IgD-negative memory B cell (primary cell): ENCODE results near the gene DNAI4. TPM values are rescaled to one million over a fixed set of nuclear protein-coding genes. Genes with fewer than 3 reads are reported as not detected.

Experiments used
- H3K27ac Mint-ChIP-seq, 3 donors: one replicate each; pipeline ENCODE4 v1.8.0; 2020 to 2022; ENCODE audit warnings: mild to moderate bottlenecking in 3 of 3, mixed read lengths in 3 of 3, moderate library complexity in 1 of 3
- H3K27me3 Mint-ChIP-seq: one replicate; pipeline ENCODE4 v1.8.0; 2021; ENCODE audit warnings: mixed read lengths
- H3K36me3 Mint-ChIP-seq: one replicate; pipeline ENCODE4 v1.8.0; 2020; ENCODE audit warnings: mild to moderate bottlenecking, mixed read lengths
- H3K4me1 Mint-ChIP-seq, 3 donors: one replicate each; pipeline ENCODE4 v1.8.0; 2020 to 2022; ENCODE audit warnings: mixed read lengths in 3 of 3, mild to moderate bottlenecking in 1 of 3
- H3K4me3 Mint-ChIP-seq, 4 donors: one replicate each; pipeline ENCODE4 v1.8.0; 2020 to 2022; ENCODE audit warnings: mild to moderate bottlenecking in 4 of 4, mixed read lengths in 4 of 4, moderate library complexity in 3 of 4
- H3K9me3 Mint-ChIP-seq, 3 donors: one replicate each; pipeline ENCODE4 v1.8.0; 2020 to 2021; ENCODE audit warnings: mixed read lengths in 3 of 3, mild to moderate bottlenecking in 1 of 3
- polyA plus RNA-seq: library from polyadenylated mRNA; unstranded; fragments of 300-500 nt; fragmentation: Illumina TruSeq; gene quantifications from one replicate; pipeline ENCODE4 v1.2.3, GENCODE V29; 2021

Gene DNAI4
- polyA plus RNA-seq, 1 donor from 2014 or later: 0.48 TPM

DNA sequence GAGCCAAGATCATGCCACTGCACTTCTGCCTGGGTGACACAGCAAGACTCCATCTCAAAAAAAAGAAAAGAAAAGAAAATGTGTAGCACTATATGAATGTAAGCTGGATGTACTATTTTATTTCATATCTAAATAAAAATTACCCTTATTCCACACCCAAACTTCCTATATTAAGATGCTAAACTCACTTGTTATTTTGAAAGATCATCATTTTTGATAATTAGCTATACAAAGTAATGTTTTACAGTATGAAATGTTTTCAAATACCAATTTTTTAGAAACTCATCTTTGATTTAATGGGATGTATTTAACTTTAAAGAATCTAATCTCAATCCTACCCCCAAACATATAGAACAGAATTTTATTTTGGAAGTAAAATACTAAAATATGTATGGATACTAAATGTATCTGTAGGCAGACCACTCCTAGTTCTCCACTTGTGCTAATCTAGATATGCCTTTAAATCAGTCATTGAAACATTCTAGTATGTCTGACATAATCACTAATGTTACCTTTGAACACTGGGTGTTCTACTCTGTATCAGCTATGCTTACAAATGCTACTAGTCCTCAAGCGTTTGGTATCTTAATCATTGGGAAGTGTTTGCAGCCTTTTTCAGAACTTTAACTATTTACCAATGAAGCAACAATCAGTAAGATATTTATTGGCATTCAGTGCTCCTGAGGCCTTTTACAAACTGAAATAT lies 13.0 kb upstream of the DNAI4 start:
- Mint-ChIP-seq H3K27ac (no peak overlapping the region), H3K27me3 (no peaks in the 10 kb centered on the region), H3K4me3 (peak overlapping the region in 1 of 4 donors; percentile 65), H3K4me1 (peaks cover 44 to 48% (median 46%) of the 10 kb centered on the region in 3 donors), H3K9me3 (no peaks in the 10 kb centered on the region), H3K36me3 (peaks cover 3% of the 10 kb centered on the region)

DNA sequence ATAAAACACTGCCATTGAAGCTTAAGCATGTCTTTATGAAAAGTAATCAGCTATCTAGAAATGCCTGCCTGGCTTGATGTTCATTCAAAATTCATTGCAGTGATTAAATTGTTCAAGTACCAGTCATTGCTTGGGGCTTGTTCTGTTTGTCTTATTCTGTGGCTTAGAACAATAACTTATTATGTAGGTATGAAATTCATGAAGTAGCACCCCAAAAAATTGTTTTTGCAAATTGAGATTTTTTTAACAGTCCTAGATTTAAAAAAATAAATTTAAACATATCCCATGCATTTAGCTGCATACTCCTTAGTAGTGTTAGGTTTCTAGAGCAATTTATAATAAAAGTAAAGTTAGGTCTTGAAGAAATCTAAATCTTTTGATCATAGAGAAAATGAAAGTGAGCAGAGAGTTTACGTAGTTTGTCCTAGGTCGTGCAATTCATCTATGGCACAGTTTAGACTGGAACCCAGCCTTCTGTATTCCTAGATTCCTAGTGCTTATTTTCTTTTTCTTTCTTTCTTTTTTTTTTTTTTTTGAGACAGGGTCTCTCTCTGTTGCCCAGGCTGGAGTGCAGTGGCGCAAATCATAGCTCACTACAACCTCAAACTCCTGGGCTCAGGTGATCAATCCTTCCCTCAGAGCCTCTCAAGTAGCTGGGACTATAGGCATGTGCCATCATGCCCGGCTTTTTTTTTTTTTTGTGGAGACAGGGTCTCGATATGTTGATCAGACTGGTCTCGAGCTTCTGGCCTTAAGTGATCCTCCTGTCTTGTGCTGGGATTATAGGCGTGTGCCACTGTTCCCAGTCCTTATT lies 9.4 kb upstream of the DNAI4 start:
- H3K36me3 Mint-ChIP-seq: no peaks in the 10 kb centered on the region
- no peaks in the 10 kb centered on the region for H3K27me3 Mint-ChIP-seq
- H3K27ac Mint-ChIP-seq: peak overlapping the region in 2 of 3 donors; percentile 45 to 47
- peak overlapping the region in 3 of 4 donors; percentile 58 to 81 (median 67) for H3K4me3 Mint-ChIP-seq
- H3K9me3 Mint-ChIP-seq: no peaks in the 10 kb centered on the region
- H3K4me1 Mint-ChIP-seq: peaks cover 41 to 61% (median 58%) of the 10 kb centered on the region in 3 donors

DNA sequence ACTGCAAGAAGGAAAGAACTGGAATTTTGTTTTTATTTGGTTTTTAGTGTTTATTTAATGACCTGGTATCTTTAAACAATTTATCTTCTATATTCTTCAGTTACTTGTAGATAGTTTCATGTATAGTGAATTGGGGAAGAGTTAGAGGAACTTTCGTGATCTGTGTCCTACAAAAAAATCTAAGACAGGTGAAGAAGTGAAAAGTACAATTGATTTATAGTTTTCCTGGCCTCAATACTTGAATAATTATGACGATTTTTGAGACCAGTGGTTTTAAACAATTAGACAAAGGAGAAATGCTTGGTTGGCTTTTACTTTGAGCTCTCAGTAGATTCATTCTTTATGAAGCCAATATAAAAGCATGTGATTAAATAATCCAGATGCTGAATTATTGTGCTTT lies 7.6 kb upstream of the DNAI4 start:
- no peaks in the 10 kb centered on the region for H3K36me3 Mint-ChIP-seq
- H3K4me1 Mint-ChIP-seq: peaks cover 29 to 57% (median 50%) of the 10 kb centered on the region in 3 donors
- peak overlapping the region; percentile 9 to 64 (median 44) for H3K4me3 Mint-ChIP-seq
- no peaks in the 10 kb centered on the region for H3K9me3 Mint-ChIP-seq
- H3K27ac Mint-ChIP-seq: peak overlapping the region in 1 of 3 donors; percentile 1
- no peaks in the 10 kb centered on the region for H3K27me3 Mint-ChIP-seq

DNA sequence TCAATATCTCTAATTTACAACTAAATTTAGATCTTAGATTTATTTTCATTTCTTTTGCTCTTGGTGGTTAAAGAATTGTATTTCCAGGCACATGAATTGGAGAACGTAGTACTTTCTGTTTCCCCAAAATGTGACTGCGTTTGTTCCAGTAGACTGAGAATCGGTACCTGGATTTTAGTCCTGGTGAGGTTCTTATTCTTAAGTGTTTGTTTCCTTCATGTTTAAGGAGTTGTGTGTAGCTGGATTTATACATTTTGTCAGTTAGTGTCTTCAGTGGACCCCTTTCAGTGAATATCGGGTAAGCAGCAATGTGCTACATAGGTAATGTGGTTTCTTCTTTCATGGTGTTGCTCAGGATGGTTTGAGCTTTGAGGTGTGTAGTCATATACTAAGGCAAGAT lies 6.9 kb upstream of the DNAI4 start:
- Mint-ChIP-seq H3K36me3 (peaks cover 2% of the 10 kb centered on the region), H3K27me3 (no peaks in the 10 kb centered on the region), H3K9me3 (no peaks in the 10 kb centered on the region), H3K27ac (peak overlapping the region; percentile 69 to 98 (median 93)), H3K4me1 (peaks cover 30 to 57% (median 50%) of the 10 kb centered on the region in 3 donors), H3K4me3 (peak overlapping the region; percentile 90 to 99 (median 94))

DNA sequence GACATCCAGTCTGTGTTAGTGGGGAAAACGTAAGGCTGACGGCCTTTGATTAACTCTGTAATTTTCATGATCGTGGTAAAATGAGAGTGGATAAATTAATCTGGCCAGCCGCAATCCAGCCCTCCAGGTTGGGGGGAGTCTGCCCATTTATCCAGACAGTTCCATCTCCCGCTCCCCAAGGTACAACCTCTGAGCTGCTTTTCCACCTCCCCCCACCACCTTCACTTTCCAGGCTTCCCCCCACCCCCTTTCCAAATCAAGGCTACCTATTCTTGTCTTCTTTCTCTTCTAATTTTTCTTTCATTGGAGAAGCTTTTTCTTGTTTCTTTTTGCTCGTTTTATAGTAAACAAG lies 6.1 kb upstream of the DNAI4 start:
- Mint-ChIP-seq H3K27me3 (no peaks in the 10 kb centered on the region), H3K36me3 (peaks cover 2% of the 10 kb centered on the region), H3K27ac (peak overlapping the region; percentile 93 to 98 (median 94)), H3K4me1 (peaks cover 35 to 64% (median 53%) of the 10 kb centered on the region in 3 donors), H3K4me3 (peak overlapping the region; percentile 90 to 99 (median 94)), H3K9me3 (no peaks in the 10 kb centered on the region)

DNA sequence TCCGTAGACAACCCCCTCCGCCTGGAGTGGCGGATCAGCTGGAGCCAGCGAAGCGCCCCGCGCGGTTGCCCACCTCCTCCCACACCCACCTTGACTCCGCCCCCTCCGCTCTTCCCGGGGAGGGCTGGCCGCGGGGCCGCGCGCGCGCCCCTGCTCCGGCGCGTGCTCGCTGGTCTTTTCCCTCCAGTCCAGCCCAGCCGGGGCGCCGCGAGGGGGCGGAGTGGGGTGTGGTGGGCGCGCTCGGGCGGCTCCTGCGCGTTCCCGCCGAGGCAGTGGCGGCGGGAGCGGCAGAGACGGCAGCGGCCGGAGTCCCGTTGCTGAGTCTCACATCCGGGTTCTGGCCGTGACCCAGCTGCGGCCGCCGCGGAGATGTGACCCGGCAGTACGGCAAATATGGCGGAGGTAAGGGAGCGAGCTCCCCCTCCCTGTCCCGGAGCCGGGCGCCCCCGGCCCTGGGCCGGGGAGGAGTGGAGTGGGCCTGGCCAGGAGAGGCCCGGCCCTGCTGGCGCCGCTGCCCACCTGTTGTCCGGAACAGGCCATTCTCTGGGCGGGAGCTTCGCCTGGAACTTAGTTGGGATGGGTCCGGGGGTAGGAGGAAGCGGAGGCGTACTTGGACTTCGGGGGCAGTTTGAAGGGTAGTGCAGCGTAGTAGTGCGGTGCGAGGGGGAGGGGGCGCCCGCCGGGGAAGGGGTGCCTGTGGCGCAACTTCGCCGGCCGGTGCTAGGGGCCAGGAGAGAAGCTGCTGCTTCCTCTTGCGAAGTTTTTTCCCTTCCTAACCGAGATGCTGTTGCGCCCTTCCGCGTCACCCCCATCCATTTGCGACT lies 5.6 kb upstream of the DNAI4 start:
- Mint-ChIP-seq H3K4me1 (peaks cover 30 to 63% (median 52%) of the 10 kb centered on the region in 3 donors), H3K27me3 (no peaks in the 10 kb centered on the region), H3K36me3 (peaks cover 2% of the 10 kb centered on the region), H3K4me3 (peak overlapping the region; percentile 90 to 99 (median 94)), H3K9me3 (no peaks in the 10 kb centered on the region), H3K27ac (peak overlapping the region; percentile 93 to 98 (median 94))

DNA sequence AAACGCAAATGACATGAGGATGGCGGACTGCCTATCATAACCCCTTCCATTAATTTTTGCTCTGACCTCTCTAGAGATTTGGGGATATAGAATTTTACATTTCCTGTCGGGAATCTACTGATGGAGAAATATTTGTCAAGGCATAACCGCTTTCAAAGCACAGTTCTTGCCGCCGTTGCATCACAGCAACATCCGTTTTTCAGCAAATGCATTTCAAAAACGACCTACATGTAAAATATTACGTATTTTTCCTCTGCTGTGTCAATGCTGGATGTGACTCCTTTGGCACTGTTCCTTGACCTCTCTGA lies 5.0 kb upstream of the DNAI4 start:
- H3K27me3 Mint-ChIP-seq: no peaks in the 10 kb centered on the region
- H3K36me3 Mint-ChIP-seq: peaks cover 2% of the 10 kb centered on the region
- no peaks in the 10 kb centered on the region for H3K9me3 Mint-ChIP-seq
- H3K4me3 Mint-ChIP-seq: peak overlapping the region; percentile 90 to 99 (median 94)
- H3K4me1 Mint-ChIP-seq: peaks cover 27 to 63% (median 49%) of the 10 kb centered on the region in 3 donors
- H3K27ac Mint-ChIP-seq: peak overlapping the region; percentile 93 to 98 (median 93)

DNA sequence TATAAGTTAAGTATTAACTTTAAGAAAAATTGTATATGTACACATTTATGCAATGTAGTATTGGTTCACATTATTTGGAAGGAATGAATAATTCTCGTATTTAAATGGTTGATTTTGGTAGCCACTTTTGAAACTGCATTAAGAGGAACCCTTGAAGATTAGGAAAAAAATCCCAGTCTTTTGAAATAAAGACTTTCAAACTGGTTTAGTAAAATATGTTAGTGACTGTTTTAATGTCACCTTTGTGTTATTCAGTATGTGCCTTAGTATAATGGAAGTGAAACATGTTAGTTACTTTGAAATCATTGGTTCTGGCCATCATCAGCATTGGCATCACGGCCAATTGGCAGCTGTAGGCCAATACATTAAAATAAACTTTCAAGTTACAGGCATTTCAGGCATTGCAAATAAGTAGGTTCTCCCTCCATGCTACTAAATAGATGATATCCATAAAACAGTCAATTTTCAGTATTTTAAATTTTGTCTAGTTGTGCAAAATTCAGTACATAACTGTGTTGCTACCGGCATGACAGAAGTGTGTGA lies 4.6 kb upstream of the DNAI4 start:
- H3K4me1 Mint-ChIP-seq: peaks cover 27 to 67% (median 47%) of the 10 kb centered on the region in 3 donors
- H3K36me3 Mint-ChIP-seq: peaks cover 2% of the 10 kb centered on the region
- peak overlapping the region; percentile 93 to 98 (median 93) for H3K27ac Mint-ChIP-seq
- peak overlapping the region; percentile 90 to 99 (median 94) for H3K4me3 Mint-ChIP-seq
- H3K27me3 Mint-ChIP-seq: no peaks in the 10 kb centered on the region
- H3K9me3 Mint-ChIP-seq: no peaks in the 10 kb centered on the region

DNA sequence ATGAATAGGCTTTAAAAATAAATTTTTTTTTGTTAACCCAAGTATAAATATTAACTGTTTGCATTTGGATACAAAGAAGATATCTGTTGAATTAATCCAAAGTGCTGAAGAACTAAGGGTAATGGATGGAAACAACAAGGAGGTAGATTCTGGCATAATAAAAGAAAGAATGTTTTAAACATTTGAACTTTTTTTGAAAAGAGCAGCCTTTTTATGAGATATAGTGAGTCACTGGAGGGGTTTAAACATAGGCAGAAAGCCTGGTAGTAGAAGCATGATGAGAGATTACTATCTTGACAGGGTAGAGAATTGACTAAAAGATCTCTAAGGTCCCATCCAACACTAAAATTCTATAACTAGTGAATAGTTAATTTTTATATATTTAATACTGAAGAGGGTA lies 2.9 kb upstream of the DNAI4 start:
- H3K4me3 Mint-ChIP-seq: peak overlapping the region in 1 of 4 donors; percentile 35
- H3K27ac Mint-ChIP-seq: no peak overlapping the region
- H3K4me1 Mint-ChIP-seq: peaks cover 27 to 60% (median 43%) of the 10 kb centered on the region in 3 donors

DNA sequence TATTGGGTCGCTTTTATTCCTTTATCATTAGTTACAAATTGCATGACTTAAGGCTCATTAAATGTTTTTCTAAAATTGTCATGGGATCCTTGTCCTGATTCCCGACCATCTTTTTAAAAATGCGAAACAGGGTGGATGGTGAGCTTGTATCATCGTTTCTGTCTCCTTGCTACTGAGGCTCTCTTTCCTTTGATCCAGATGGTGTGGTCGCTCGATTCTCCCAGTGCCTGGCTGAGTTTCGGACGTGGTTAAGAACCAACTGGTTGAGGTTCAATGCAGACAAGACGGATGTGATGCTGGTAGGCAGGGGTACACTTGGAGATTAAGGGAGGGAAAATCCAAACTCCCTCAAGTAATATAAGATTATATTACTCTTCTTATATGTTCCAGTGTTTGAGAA lies 1.3 kb upstream of the DNAI4 start:
- H3K4me1 Mint-ChIP-seq: peaks cover 19 to 44% (median 33%) of the 10 kb centered on the region in 3 donors
- H3K4me3 Mint-ChIP-seq: peak overlapping the region; percentile 96 to 99 (median 96)
- peaks cover 2% of the 10 kb centered on the region for H3K36me3 Mint-ChIP-seq
- H3K27me3 Mint-ChIP-seq: no peaks in the 10 kb centered on the region
- H3K9me3 Mint-ChIP-seq: no peaks in the 10 kb centered on the region
- H3K27ac Mint-ChIP-seq: peak overlapping the region; percentile 13 to 100 (median 99)

More for the DNA sequence above, 2.9 kb upstream of the DNAI4 start:
- H3K27me3 Mint-ChIP-seq: no peaks in the 10 kb centered on the region
- no peaks in the 10 kb centered on the region for H3K9me3 Mint-ChIP-seq
- H3K36me3 Mint-ChIP-seq: peaks cover 2% of the 10 kb centered on the region

DNA sequence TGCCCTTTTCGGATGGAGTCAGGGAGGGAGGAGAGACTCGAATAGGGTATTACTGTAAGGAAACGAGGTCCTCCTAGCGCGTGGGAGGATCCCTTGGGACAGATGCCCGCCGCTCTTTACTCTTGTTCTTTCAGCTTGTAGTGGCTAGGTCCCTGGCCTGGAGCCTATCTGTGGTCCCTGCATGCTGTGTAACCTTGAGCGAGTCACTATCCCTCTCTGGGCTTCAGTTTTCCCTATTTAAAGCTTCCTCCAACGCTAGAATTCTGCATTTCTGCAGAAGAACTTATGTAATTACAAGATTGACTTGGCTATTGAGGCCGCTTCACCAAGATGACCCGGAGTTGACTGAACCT lies 878 bp upstream of the DNAI4 start:
- H3K4me1 Mint-ChIP-seq: peaks cover 19 to 40% (median 32%) of the 10 kb centered on the region in 3 donors
- H3K27me3 Mint-ChIP-seq: no peaks in the 10 kb centered on the region
- H3K9me3 Mint-ChIP-seq: no peaks in the 10 kb centered on the region
- peaks cover 2% of the 10 kb centered on the region for H3K36me3 Mint-ChIP-seq
- H3K4me3 Mint-ChIP-seq: peak overlapping the region; percentile 96 to 99 (median 96)
- H3K27ac Mint-ChIP-seq: peak overlapping the region; percentile 99 to 100 (median 99)

DNA sequence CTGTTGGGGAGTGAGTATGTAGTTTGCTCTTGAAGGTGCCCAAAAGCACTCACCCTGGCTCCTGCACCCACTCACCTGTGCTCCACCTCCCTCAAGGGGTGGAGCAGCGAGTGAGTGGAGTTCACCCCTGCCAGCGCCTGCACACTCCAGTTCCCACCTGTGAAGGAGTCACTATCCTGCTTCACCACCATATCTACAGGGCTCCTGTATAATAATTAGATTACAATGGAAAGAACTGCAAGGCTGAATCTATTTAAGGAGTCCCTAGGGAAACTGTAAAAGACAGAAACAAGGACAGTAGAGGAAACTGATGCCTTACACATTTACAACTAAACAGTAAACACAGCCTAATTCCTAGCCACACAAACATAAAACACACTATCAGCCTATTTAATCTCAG lies 4.1 kb downstream of the DNAI4 start:
- H3K27me3 Mint-ChIP-seq: no peaks in the 10 kb centered on the region
- H3K9me3 Mint-ChIP-seq: peaks cover 1 to 4% (median 2%) of the 10 kb centered on the region in 3 donors
- no peak overlapping the region for H3K4me3 Mint-ChIP-seq
- H3K4me1 Mint-ChIP-seq: peaks cover 6 to 18% (median 13%) of the 10 kb centered on the region in 3 donors
- H3K36me3 Mint-ChIP-seq: peaks cover 2% of the 10 kb centered on the region
- peak overlapping the region in 1 of 3 donors; percentile 88 for H3K27ac Mint-ChIP-seq

DNA sequence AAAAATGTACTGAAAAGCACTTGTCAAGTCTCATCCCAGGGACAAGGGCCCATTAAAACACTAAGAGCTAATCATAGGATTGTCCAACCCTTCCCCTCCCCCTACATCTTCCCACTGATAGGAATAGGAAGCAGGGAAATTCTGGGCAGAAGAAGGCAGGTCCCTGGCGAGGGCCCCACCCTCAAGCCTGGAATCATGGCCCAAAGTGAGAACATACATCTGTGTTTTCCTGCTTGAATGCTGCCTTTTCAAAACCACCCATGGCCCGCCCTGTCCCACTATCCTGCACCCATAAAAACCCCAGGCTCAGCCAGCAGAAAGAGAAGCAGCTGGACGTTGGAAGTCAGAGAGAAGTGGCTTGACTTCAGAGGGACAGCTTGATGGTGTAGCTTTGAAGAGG lies 4.8 kb downstream of the DNAI4 start:
- Mint-ChIP-seq H3K9me3 (peaks cover 1 to 4% (median 2%) of the 10 kb centered on the region in 3 donors), H3K4me3 (no peak overlapping the region), H3K4me1 (peaks cover 6 to 14% (median 13%) of the 10 kb centered on the region in 3 donors), H3K36me3 (peaks cover 2% of the 10 kb centered on the region), H3K27ac (no peak overlapping the region), H3K27me3 (no peaks in the 10 kb centered on the region)

DNA sequence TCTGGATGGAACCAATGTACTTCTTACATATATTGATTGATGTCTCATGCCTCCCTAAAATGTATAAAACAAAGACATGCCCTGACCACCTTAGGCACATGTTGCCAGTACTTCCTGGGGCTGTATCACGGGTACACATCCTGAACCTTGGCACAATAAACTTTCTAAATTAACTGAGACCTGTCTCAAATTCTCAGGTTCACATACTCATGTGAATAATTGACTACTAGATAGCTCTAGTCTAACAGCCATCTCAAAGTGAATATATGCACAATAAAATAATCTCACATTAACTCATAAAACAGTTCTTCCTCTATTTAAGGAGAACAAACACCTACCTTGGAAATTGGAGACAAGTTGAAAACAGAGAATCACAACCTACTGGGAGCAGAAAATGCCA lies 5.6 kb downstream of the DNAI4 start:
- Mint-ChIP-seq H3K9me3 (peaks cover 1 to 4% (median 2%) of the 10 kb centered on the region in 3 donors), H3K4me1 (peaks cover 6 to 13% (median 7%) of the 10 kb centered on the region in 3 donors), H3K27me3 (no peaks in the 10 kb centered on the region), H3K4me3 (no peak overlapping the region), H3K36me3 (peaks cover 2% of the 10 kb centered on the region), H3K27ac (no peak overlapping the region)
